Measurements from ENCODE around the gene DCXR.

DNA sequence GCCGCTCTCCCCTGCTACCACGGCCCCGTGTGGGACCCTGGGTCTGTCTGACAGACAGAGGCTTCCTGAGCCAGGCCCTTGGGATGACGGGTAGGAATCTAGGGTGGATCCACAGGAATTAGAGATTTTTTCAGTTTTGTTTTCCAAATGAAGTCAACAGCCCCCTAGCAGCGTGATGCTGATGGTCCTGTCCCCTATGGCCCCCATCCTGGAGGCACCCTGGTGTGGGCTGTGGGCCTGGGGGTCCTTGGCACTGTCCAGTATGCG lies 30.3 kb downstream of the DCXR start:
- TF ChIP-seq EZH2 (IDR thresholded peaks at IDR 0.05; ENCODE audit: insufficient read depth, poor library complexity, severe bottlenecking) (no peak), EZH2phosphoT487 (IDR thresholded peaks at IDR 0.05; ENCODE audit: insufficient read depth, low read depth) (no peak)
